Right lobe of liver (tissue), 6 donors: ENCODE results near the gene NEU2. TPM values are rescaled to one million over a fixed set of nuclear protein-coding genes. Genes with fewer than 3 reads are reported as not detected.

Experiments used
- ATAC-seq, 4 donors: fragments of 200-7000 bp; cut with Tn5 transposase; one replicate each; pipeline ENCODE4 v1.9.1; 2020; ENCODE audit warnings: mild to moderate bottlenecking in 4 of 4, moderate library complexity in 4 of 4
- DNase-seq, 3 donors: peaks; one replicate each; pipeline ENCODE4 v3.0.0-alpha.2; 2020
- H3K27ac ChIP-seq, 3 donors: fragments of 200-600 bp; one replicate each; pipeline ENCODE4 v1.8.0; 2022
- H3K27me3 ChIP-seq, 2 donors: fragments of 200-600 bp; one replicate each; pipeline ENCODE4 v1.8.0; 2022
- H3K36me3 ChIP-seq, 4 donors: fragments of 200-600 bp; sonication (generic) in 1 of 4; one replicate each; pipeline versions ENCODE4 v1.5.1 to v1.8.0; 2017 to 2022; ENCODE audit warnings: control low read depth in 1 of 4
- H3K4me1 ChIP-seq, 4 donors: fragments of 200-600 bp; sonication (generic) in 1 of 4; one replicate each; pipeline versions ENCODE4 v1.5.1 to v1.8.0; 2017 to 2022; ENCODE audit warnings: control low read depth in 1 of 4
- H3K4me3 ChIP-seq, 3 donors: fragments of 200-600 bp; one replicate each; pipeline ENCODE4 v1.8.0; 2022
- H3K9me3 ChIP-seq, 4 donors: fragments of 200-600 bp; sonication (generic) in 1 of 4; one replicate each; pipeline versions ENCODE4 v1.5.1 to v1.8.0; 2017 to 2022; ENCODE audit warnings: control low read depth in 1 of 4
- CTCF ChIP-seq, 4 donors: fragments of 200-600 bp in 3 of 4; fragments of 450-650 bp in 1 of 4; IDR thresholded peaks; one replicate each; pipeline versions ENCODE4 v1.5.1 to v1.8.0; 2016 to 2022; ENCODE audit warnings: antibody characterized with exemption in 4 of 4, mild to moderate bottlenecking in 2 of 4
- POLR2A ChIP-seq: fragments of 450-650 bp; IDR thresholded peaks from one replicate; pipeline ENCODE4 v1.6.1; 2017; ENCODE audit warnings: antibody characterized with exemption, mild to moderate bottlenecking
- WGBS: methylation state at CpG from one replicate; pipeline ENCODE4 v1.1.6; 2018; ENCODE audit warnings: low coverage, low lambda C conversion rate; ENCODE audit not compliant: insufficient coverage; ENCODE audit errors: missing lambda C conversion rate; 5-methylcytosine and 5-hydroxymethylcytosine counted together
- intact Hi-C, 2 donors: fragments of 100-400 bp; cut with DNase I; formaldehyde crosslinking; loops; one replicate each; pipeline versions ENCODE4 v1.11.2 to v1.14.1; 2022
- total RNA-seq, 6 experiments: library from RNA; depleted of rRNA in 2 of 6; stranded (reverse); fragments of >200 nt in 2 of 6; fragmentation: NEBNext Ultra II Directional in 3 of 6; extraction: Animal tissue kit (Norgen Biotek cat#: 25700) in 3 of 6; gene quantifications; one replicate each; pipeline versions ENCODE4 v1.1.0 to v1.2.4, GENCODE V29; 2016 to 2023
- donor health status: DM: no; HTN: yes; CAD: no.
- donor health status: DM: no; HTN: no; CAD: no.
- donor health status: DM: no; HTN: no; CAD: no.
- donor health status: DM: no; HTN: yes; CAD: no.
- donor health status: DM: no; HTN: yes; CAD: no.

NEU2 gene
- total RNA-seq, 6 experiments from 2014 or later: not detected

- WGBS: no CpG with 5 or more reads among the region's 5 CpGs
- TF ChIP-seq CTCF (IDR thresholded peaks at IDR 0.05) (no peak), POLR2A (no peak)
- DNase-seq: peak in 1 of 3 donors; percentile 30
Measured at GRCh38 chr2:232998666-232998985, 33.8 kb upstream of the NEU2 start.

GRCh38 chr2:232999354-232999753, 33.1 kb upstream of the NEU2 start:
- peak in 2 of 4 donors; percentile 11 to 34 for ATAC-seq
- peak in 2 of 3 donors; percentile 30 to 36 for DNase-seq
- H3K9me3 ChIP-seq: no peaks in the 10 kb centered on the region
- H3K36me3 ChIP-seq: no peaks in the 10 kb centered on the region
- no peaks in the 10 kb centered on the region for H3K4me1 ChIP-seq
- no peaks in the 10 kb centered on the region for H3K27me3 ChIP-seq
- 83% methylated on average over 1 of the region's 7 CpGs for WGBS
- no peak overlapping the region for H3K27ac ChIP-seq
- TF ChIP-seq POLR2A (no peak), CTCF (IDR thresholded peaks at IDR 0.05) (no peak)
- H3K4me3 ChIP-seq: no peak overlapping the region
- intact Hi-C loops: no loop called here

More at GRCh38 chr2:232998666-232998985, 33.8 kb upstream of the NEU2 start:
- Histone ChIP-seq H3K4me3 (no peak overlapping the region), H3K36me3 (no peaks in the 10 kb centered on the region), H3K27me3 (no peaks in the 10 kb centered on the region), H3K9me3 (no peaks in the 10 kb centered on the region), H3K27ac (no peak overlapping the region), H3K4me1 (no peaks in the 10 kb centered on the region)
- ATAC-seq: no peak
- intact Hi-C loops: no loop called here

GRCh38 chr2:233000886-233001750, 31.4 kb upstream of the NEU2 start:
- WGBS: 94% methylated on average over 8 of the region's 20 CpGs
- DNase-seq (peak in 2 of 3 donors; percentile 31 to 39), ATAC-seq (no peak)
- intact Hi-C loops: no loop called here
- Histone ChIP-seq H3K36me3 (no peaks in the 10 kb centered on the region), H3K4me1 (no peaks in the 10 kb centered on the region), H3K27ac (no peak overlapping the region), H3K9me3 (no peaks in the 10 kb centered on the region), H3K27me3 (no peaks in the 10 kb centered on the region), H3K4me3 (no peak overlapping the region)
- no peak for TF ChIP-seq POLR2A
- no peak for TF ChIP-seq CTCF (IDR thresholded peaks at IDR 0.05)

GRCh38 chr2:233002829-233003657, 29.4 kb upstream of the NEU2 start:
- Histone ChIP-seq H3K27me3 (no peaks in the 10 kb centered on the region), H3K9me3 (no peaks in the 10 kb centered on the region), H3K36me3 (no peaks in the 10 kb centered on the region), H3K4me1 (peaks cover 0 to 2% (median under 1%) of the 10 kb centered on the region in 4 donors), H3K27ac (no peak overlapping the region), H3K4me3 (no peak overlapping the region)
- DNase-seq: peak in 1 of 3 donors; percentile 31
- ATAC-seq: no peak
- 88% methylated on average over 6 of the region's 19 CpGs for WGBS
- intact Hi-C loops: no loop called here
- TF ChIP-seq POLR2A: no peak
- no peak for TF ChIP-seq CTCF (IDR thresholded peaks at IDR 0.05)
